T-cell (primary cell): ENCODE data around the gene XKR8. TPM values are rescaled to one million over a fixed set of nuclear protein-coding genes. Genes with fewer than 3 reads are reported as not detected.

Source experiments
- ATAC-seq, 4 experiments: fragments of 200-7000 bp in 3 of 4; fragments of 150-1000 bp in 1 of 4; cut with Tn5 transposase; replicated peaks in 1 of 4; 1 replicate in 3 of 4; 2 replicates in 1 of 4; pipeline ENCODE4 v1.10.0; 2021; ENCODE audit warnings: moderate library complexity in 3 of 4, mild to moderate bottlenecking in 2 of 4, moderate number of reproducible peaks in 1 of 4
- CTCF ChIA-PET, 2 donors: fragments of 300-600 bp; sonication (Branson Sonifier 250); formaldehyde crosslinking; loops; one replicate each; lab custom pipeline; 2022; ENCODE audit warnings: antibody characterized with exemption in 2 of 2; lab: Charles Lee
- POLR2A ChIA-PET, 2 donors: fragments of 300-600 bp; sonication (Branson Sonifier 250); formaldehyde crosslinking; loops; one replicate each; lab custom pipeline; 2022; ENCODE audit warnings: antibody characterized with exemption in 2 of 2; lab: Charles Lee
- DNase-seq, 35 experiments: peaks; one replicate each; pipeline versions ENCODE4 v3.0.0 to v3.0.0-alpha.2; 2013 to 2023
- H3K27ac ChIP-seq: one replicate; pipeline ENCODE4 v1.5.1; 2013; ENCODE audit warnings: low read length
- H3K27me3 ChIP-seq, 2 experiments: replicated peaks in 1 of 2; 1 replicate in 1 of 2; 2 replicates in 1 of 2; pipeline versions ENCODE4 v1.6.1 to v1.7.0; 2013; ENCODE audit warnings: low read length in 1 of 2, mixed read lengths in 1 of 2; ENCODE audit not compliant: control insufficient read depth in 2 of 2, insufficient read depth in 2 of 2; ENCODE audit errors: extremely low read depth in 1 of 2
- H3K36me3 ChIP-seq, 2 donors: 1 replicate in 1 of 2; 2 replicates in 1 of 2; pipeline versions ENCODE4 v1.6.1 to v1.7.0; 2013; ENCODE audit warnings: low read length in 1 of 2; ENCODE audit not compliant: control insufficient read depth in 2 of 2, insufficient read depth in 1 of 2; ENCODE audit errors: extremely low read depth in 1 of 2
- H3K4me1 ChIP-seq, 2 experiments: 1 replicate in 1 of 2; 2 replicates in 1 of 2; pipeline versions ENCODE4 v1.6.1 to v1.7.0; 2013; ENCODE audit warnings: low read length in 2 of 2, mixed read lengths in 1 of 2; ENCODE audit not compliant: insufficient read depth in 2 of 2, control insufficient read depth in 1 of 2; ENCODE audit errors: extremely low read depth in 1 of 2
- H3K4me3 ChIP-seq, 2 donors: 1 replicate in 1 of 2; 2 replicates in 1 of 2; pipeline versions ENCODE4 v1.5.1 to v1.7.0; 2013; ENCODE audit warnings: mild to moderate bottlenecking in 2 of 2, low read length in 1 of 2, moderate library complexity in 1 of 2; ENCODE audit not compliant: control insufficient read depth in 1 of 2; ENCODE audit errors: extremely low read depth in 1 of 2
- H3K9me3 ChIP-seq: 2 replicates; pipeline ENCODE4 v1.7.0; 2013
- H3K27ac Mint-ChIP-seq, 2 donors: one replicate each; pipeline ENCODE4 v1.8.0; 2020 to 2021; ENCODE audit warnings: mild to moderate bottlenecking in 2 of 2, mixed read lengths in 2 of 2
- H3K27me3 Mint-ChIP-seq, 2 donors: one replicate each; pipeline ENCODE4 v1.8.0; 2021 to 2022; ENCODE audit warnings: mixed read lengths in 2 of 2
- H3K36me3 Mint-ChIP-seq: one replicate; pipeline ENCODE4 v1.8.0; 2021; ENCODE audit warnings: mixed read lengths
- H3K4me1 Mint-ChIP-seq, 3 donors: one replicate each; pipeline ENCODE4 v1.8.0; 2020 to 2022; ENCODE audit warnings: mixed read lengths in 3 of 3, mild to moderate bottlenecking in 1 of 3
- H3K4me3 Mint-ChIP-seq, 3 donors: one replicate each; pipeline ENCODE4 v1.8.0; 2020 to 2022; ENCODE audit warnings: mild to moderate bottlenecking in 3 of 3, mixed read lengths in 3 of 3, moderate library complexity in 3 of 3
- H3K9me3 Mint-ChIP-seq, 3 donors: one replicate each; pipeline ENCODE4 v1.8.0; 2020 to 2022; ENCODE audit warnings: mixed read lengths in 3 of 3
- WGBS: methylation state at CpG from one replicate; pipeline ENCODE4 v1.1.5; 2013; ENCODE audit warnings: missing lambda C conversion rate; ENCODE audit not compliant: insufficient coverage; 5-methylcytosine and 5-hydroxymethylcytosine counted together
- total RNA-seq, 35 experiments: library from RNA in 6 of 35; stranded (reverse) in 6 of 35; fragments of 120-200 nt in 1 of 35; gene quantifications; one replicate each; pipeline versions ENCODE4 v1.2.1 to v1.2.4 and lab custom pipeline; 2013 to 2026

Gene XKR8
- total RNA-seq, 5 donors from 2014 or later (not counting 1 experiment from before 2014, with no cell fraction given) = 7.7 to 18.3 (median 14.4) TPM

GRCh38 chr1:27957655-27958054 is 2.1 kb upstream of the XKR8 start:
- peaks cover 0 to 17% of the 10 kb centered on the region in 2 experiments for H3K27me3 ChIP-seq
- no peak overlapping the region for H3K27ac ChIP-seq
- Mint-ChIP-seq H3K27me3 (no peaks in the 10 kb centered on the region), H3K4me3 (peak overlapping the region in 1 of 3 donors; percentile 15), H3K4me1 (peaks cover 25 to 30% (median 26%) of the 10 kb centered on the region in 3 donors), H3K9me3 (no peaks in the 10 kb centered on the region), H3K36me3 (no peaks in the 10 kb centered on the region), H3K27ac (no peak overlapping the region)
- no peak for DNase-seq
- no peak overlapping the region for H3K4me3 ChIP-seq
- ChIA-PET POLR2A (no interaction called here), CTCF (no interaction called here)
- H3K36me3 ChIP-seq = no peaks in the 10 kb centered on the region
- 100% methylated on average over 2 of the region's 5 CpGs for WGBS
- H3K9me3 ChIP-seq = no peaks in the 10 kb centered on the region
- H3K4me1 ChIP-seq = peaks cover 5 to 32% of the 10 kb centered on the region in 2 experiments
- ATAC-seq = no peak

GRCh38 chr1:27958513-27958912 is 1.3 kb upstream of the XKR8 start:
- peaks cover 5 to 32% of the 10 kb centered on the region in 2 experiments for H3K4me1 ChIP-seq
- ChIA-PET CTCF (no interaction called here), POLR2A (interaction anchor here in 1 of 2 donors (1.0 kb wide), 1 partner anchor 13 kb away, joined by 4 read pairs; no protein-coding TSS in a partner anchor)
- no peak overlapping the region for H3K4me3 ChIP-seq
- H3K27me3 ChIP-seq = peaks cover 0 to 17% of the 10 kb centered on the region in 2 experiments
- no peak for DNase-seq
- Mint-ChIP-seq H3K9me3 (no peaks in the 10 kb centered on the region), H3K4me1 (peaks cover 28 to 32% (median 32%) of the 10 kb centered on the region in 3 donors), H3K27me3 (no peaks in the 10 kb centered on the region), H3K4me3 (peak overlapping the region in 1 of 3 donors; percentile 84), H3K27ac (no peak overlapping the region), H3K36me3 (no peaks in the 10 kb centered on the region)
- ATAC-seq = no peak
- H3K27ac ChIP-seq = no peak overlapping the region
- H3K36me3 ChIP-seq = peaks cover 0 to 3% of the 10 kb centered on the region in 2 donors
- H3K9me3 ChIP-seq = no peaks in the 10 kb centered on the region
- WGBS = 98% methylated on average over 25 of the region's 26 CpGs

GRCh38 chr1:27960762-27961645 is 1.2 kb downstream of the XKR8 start:
- Histone ChIP-seq H3K4me3 (peak overlapping the region; percentile 69 to 77), H3K36me3 (peaks cover 0 to 21% of the 10 kb centered on the region in 2 donors), H3K9me3 (no peaks in the 10 kb centered on the region), H3K27ac (peak overlapping the region; percentile 66), H3K4me1 (peaks cover 5 to 32% of the 10 kb centered on the region in 2 experiments), H3K27me3 (peaks cover 0 to 4% of the 10 kb centered on the region in 2 experiments)
- peak overlapping the region; percentile 84 to 87 (median 84) for H3K4me3 Mint-ChIP-seq
- ChIA-PET CTCF (interaction anchor here in 1 of 2 donors (1.0 to 1.8 kb wide), 2 partner anchors 10 to 19 kb away, joined by 4 to 7 read pairs; no protein-coding TSS in a partner anchor), POLR2A (interaction anchor here in 1 of 2 donors (0.8 kb wide), 1 partner anchor 50 kb away, joined by 5 read pairs; no protein-coding TSS in a partner anchor)
- no peak for DNase-seq
- peaks cover 9% of the 10 kb centered on the region for H3K36me3 Mint-ChIP-seq
- no peaks in the 10 kb centered on the region for H3K9me3 Mint-ChIP-seq
- WGBS = 84% methylated on average over 11 of the region's 13 CpGs
- no peaks in the 10 kb centered on the region for H3K27me3 Mint-ChIP-seq
- peaks cover 29 to 32% (median 32%) of the 10 kb centered on the region in 3 donors for H3K4me1 Mint-ChIP-seq
- H3K27ac Mint-ChIP-seq = peak overlapping the region; percentile 72 to 86
- ATAC-seq = no peak

GRCh38 chr1:27961646-27962221 is 2.0 kb downstream of the XKR8 start:
- H3K36me3 Mint-ChIP-seq = peaks cover 15% of the 10 kb centered on the region
- ATAC-seq = no peak
- POLR2A ChIA-PET = interaction anchor here in 1 of 2 donors (0.8 kb wide), 1 partner anchor 50 kb away, joined by 5 read pairs; no protein-coding TSS in a partner anchor
- Histone ChIP-seq H3K4me3 (no peak overlapping the region), H3K36me3 (peaks cover 0 to 29% of the 10 kb centered on the region in 2 donors), H3K4me1 (peaks cover 5 to 32% of the 10 kb centered on the region in 2 experiments), H3K27ac (no peak overlapping the region), H3K27me3 (no peaks in the 10 kb centered on the region), H3K9me3 (no peaks in the 10 kb centered on the region)
- H3K4me1 Mint-ChIP-seq = peaks cover 29 to 32% (median 32%) of the 10 kb centered on the region in 3 donors
- no peaks in the 10 kb centered on the region for H3K27me3 Mint-ChIP-seq
- H3K27ac Mint-ChIP-seq = peak overlapping the region; percentile 72 to 86
- no peak for DNase-seq
- peak overlapping the region; percentile 84 to 87 (median 84) for H3K4me3 Mint-ChIP-seq
- H3K9me3 Mint-ChIP-seq = no peaks in the 10 kb centered on the region
- CTCF ChIA-PET = no interaction called here
- 83% methylated on average over 3 of the region's 4 CpGs for WGBS

- ATAC-seq (no peak), DNase-seq (no peak)
- H3K4me1 Mint-ChIP-seq = peaks cover 31 to 35% (median 32%) of the 10 kb centered on the region in 3 donors
- H3K27ac ChIP-seq = no peak overlapping the region
- ChIA-PET POLR2A (no interaction called here), CTCF (interaction anchor here in 1 of 2 donors (0.6 kb wide), 1 partner anchor 591 kb away, joined by 3 read pairs; no protein-coding TSS in a partner anchor)
- no peak overlapping the region for H3K4me3 Mint-ChIP-seq
- no peaks in the 10 kb centered on the region for H3K27me3 ChIP-seq
- WGBS = 96% methylated on average over 11 of the region's 11 CpGs
- no peak overlapping the region for H3K4me3 ChIP-seq
- H3K9me3 ChIP-seq = no peaks in the 10 kb centered on the region
- H3K27me3 Mint-ChIP-seq = no peaks in the 10 kb centered on the region
- H3K27ac Mint-ChIP-seq = no peak overlapping the region
- H3K36me3 Mint-ChIP-seq = peaks cover 25% of the 10 kb centered on the region
- H3K9me3 Mint-ChIP-seq = no peaks in the 10 kb centered on the region
- H3K4me1 ChIP-seq = peaks cover 5 to 32% of the 10 kb centered on the region in 2 experiments
- peaks cover 0 to 45% of the 10 kb centered on the region in 2 donors for H3K36me3 ChIP-seq
These were observed 3.6 kb downstream of the XKR8 start for GRCh38 chr1:27963393-27963792.
